MM.1S (cell line): Measurements from ENCODE around the gene ENPEP.

ENCODE experiments used
- DNase-seq: peaks from one replicate; pipeline ENCODE4 v3.0.0-alpha.2; 2015
- H2AFZ ChIP-seq: fragments of 300-600 bp; sonication (generic); 2 replicates; pipeline ENCODE4 v1.6.0; 2016; ENCODE audit warnings: antibody characterized with exemption, low read length
- H3F3A ChIP-seq: fragments of 300-600 bp; sonication (generic); 2 replicates; pipeline ENCODE4 v1.6.1; 2016; ENCODE audit warnings: mild to moderate bottlenecking, antibody characterized with exemption, low read length, moderate library complexity, mixed read lengths; ENCODE audit not compliant: insufficient read depth
- H3K27ac ChIP-seq: fragments of 300-600 bp; sonication (generic); 2 replicates; pipeline ENCODE4 v1.5.1; 2016; ENCODE audit warnings: mild to moderate bottlenecking, low read length
- H3K27me3 ChIP-seq: fragments of 300-600 bp; sonication (generic); replicated peaks from 2 replicates; pipeline ENCODE4 v1.6.0; 2016; ENCODE audit warnings: low read length; ENCODE audit not compliant: insufficient read depth
- H3K36me3 ChIP-seq: fragments of 300-600 bp; sonication (generic); replicated peaks from 2 replicates; pipeline ENCODE4 v1.6.1; 2016; ENCODE audit warnings: mild to moderate bottlenecking, low read length, mixed read lengths; ENCODE audit not compliant: insufficient read depth
- H3K4me1 ChIP-seq: fragments of 300-600 bp; sonication (generic); 2 replicates; pipeline ENCODE4 v1.6.1; 2016; ENCODE audit warnings: low read length, mixed read lengths
- H3K4me2 ChIP-seq: fragments of 300-600 bp; sonication (generic); 2 replicates; pipeline ENCODE4 v1.6.0; 2016; ENCODE audit warnings: low read depth, low read length
- H3K4me3 ChIP-seq: fragments of 300-600 bp; sonication (generic); 2 replicates; pipeline ENCODE4 v1.5.1; 2016; ENCODE audit warnings: low read length, mixed read lengths
- H3K79me2 ChIP-seq: fragments of 300-600 bp; sonication (generic); 2 replicates; pipeline ENCODE4 v1.6.1; 2016; ENCODE audit warnings: mixed run types, low read length, mixed read lengths
- H3K9ac ChIP-seq: fragments of 300-600 bp; sonication (generic); 2 replicates; pipeline ENCODE4 v1.6.1; 2016; ENCODE audit warnings: low read length, mixed read lengths
- H3K9me2 ChIP-seq: fragments of 300-600 bp; sonication (generic); replicated peaks from 2 replicates; pipeline ENCODE4 v1.6.1; 2016; ENCODE audit warnings: mild to moderate bottlenecking, low read length, mixed read lengths; ENCODE audit not compliant: insufficient read depth
- H3K9me3 ChIP-seq: fragments of 300-600 bp; sonication (generic); replicated peaks from 2 replicates; pipeline ENCODE4 v1.6.1; 2016; ENCODE audit warnings: mild to moderate bottlenecking, low read length, mixed read lengths; ENCODE audit not compliant: insufficient read depth
- H4K20me1 ChIP-seq: fragments of 300-600 bp; sonication (generic); 2 replicates; pipeline ENCODE4 v1.6.1; 2016; ENCODE audit warnings: mild to moderate bottlenecking, low read length, moderate library complexity, mixed read lengths; ENCODE audit not compliant: insufficient read depth
- EZH2 ChIP-seq: fragments of 300-600 bp; sonication (generic); optimal IDR thresholded peaks from 2 replicates; pipeline ENCODE3; 2017; ENCODE audit warnings: low read depth, mild to moderate bottlenecking, antibody characterized with exemption, low read length, mixed read lengths
- EZH2phosphoT487 ChIP-seq: fragments of 300-600 bp; sonication (generic); IDR thresholded peaks from 2 replicates; pipeline ENCODE4 v1.6.1; 2018; ENCODE audit warnings: antibody characterized with exemption, low read length
- TF ChIP-seq, protein P1 (sequence below): fragments of 300-600 bp; sonication (generic); IDR thresholded peaks from 2 replicates; pipeline ENCODE4 v1.5.1; 2016; ENCODE audit warnings: antibody characterized with exemption, low read length, mixed read lengths

The ENPEP gene

DNA sequence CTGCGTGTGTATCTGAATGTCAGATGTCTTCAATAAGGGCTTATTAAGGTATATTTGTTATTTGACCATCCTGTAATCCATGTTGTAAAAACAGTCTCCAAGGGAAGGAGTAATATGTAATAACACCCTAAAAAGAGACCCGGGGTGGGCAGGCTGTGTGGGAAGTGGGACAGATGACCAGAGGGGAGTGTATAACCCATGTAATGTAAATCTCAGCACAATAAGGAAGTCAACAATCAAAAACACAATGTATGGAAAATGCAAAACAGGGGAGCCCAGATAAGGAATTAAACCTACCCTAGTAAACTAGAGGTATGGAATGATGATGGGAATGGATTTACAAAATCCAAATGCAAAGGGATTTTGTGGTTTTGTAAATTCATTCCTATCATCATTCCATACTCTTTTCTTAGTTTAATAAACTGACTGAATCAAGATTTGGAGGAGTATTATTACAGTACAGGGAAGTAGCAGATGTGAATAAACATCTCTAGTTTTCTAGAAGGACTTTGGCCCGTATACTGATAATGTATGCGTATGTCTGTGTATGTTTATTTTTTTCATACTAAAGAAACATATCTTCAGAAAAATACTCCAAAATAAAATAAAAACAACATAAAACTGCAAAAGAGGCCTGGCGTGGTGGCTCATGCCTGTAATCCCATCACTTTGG is 15.7 kb upstream of the ENPEP start:
- no peak for TF ChIP-seq EZH2phosphoT487
- TF ChIP-seq, protein P1, sequence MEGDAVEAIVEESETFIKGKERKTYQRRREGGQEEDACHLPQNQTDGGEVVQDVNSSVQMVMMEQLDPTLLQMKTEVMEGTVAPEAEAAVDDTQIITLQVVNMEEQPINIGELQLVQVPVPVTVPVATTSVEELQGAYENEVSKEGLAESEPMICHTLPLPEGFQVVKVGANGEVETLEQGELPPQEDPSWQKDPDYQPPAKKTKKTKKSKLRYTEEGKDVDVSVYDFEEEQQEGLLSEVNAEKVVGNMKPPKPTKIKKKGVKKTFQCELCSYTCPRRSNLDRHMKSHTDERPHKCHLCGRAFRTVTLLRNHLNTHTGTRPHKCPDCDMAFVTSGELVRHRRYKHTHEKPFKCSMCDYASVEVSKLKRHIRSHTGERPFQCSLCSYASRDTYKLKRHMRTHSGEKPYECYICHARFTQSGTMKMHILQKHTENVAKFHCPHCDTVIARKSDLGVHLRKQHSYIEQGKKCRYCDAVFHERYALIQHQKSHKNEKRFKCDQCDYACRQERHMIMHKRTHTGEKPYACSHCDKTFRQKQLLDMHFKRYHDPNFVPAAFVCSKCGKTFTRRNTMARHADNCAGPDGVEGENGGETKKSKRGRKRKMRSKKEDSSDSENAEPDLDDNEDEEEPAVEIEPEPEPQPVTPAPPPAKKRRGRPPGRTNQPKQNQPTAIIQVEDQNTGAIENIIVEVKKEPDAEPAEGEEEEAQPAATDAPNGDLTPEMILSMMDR = no peak
- no peak for TF ChIP-seq EZH2
- Histone ChIP-seq H3K27me3 (no peaks in the 10 kb centered on the region), H4K20me1 (no peaks in the 10 kb centered on the region), H3K79me2 (no peaks in the 10 kb centered on the region), H2AFZ (no peak overlapping the region), H3F3A (no peaks in the 10 kb centered on the region), H3K4me3 (no peak overlapping the region), H3K36me3 (no peaks in the 10 kb centered on the region), H3K4me1 (no peaks in the 10 kb centered on the region), H3K9me3 (no peaks in the 10 kb centered on the region), H3K9ac (no peak overlapping the region), H3K9me2 (no peaks in the 10 kb centered on the region), H3K4me2 (no peak overlapping the region), H3K27ac (no peak overlapping the region)
- DNase-seq = no peak

- Histone ChIP-seq H3K4me2 (peak overlapping the region; percentile 23; the same call in 1 of the 2 replicates), H3K4me3 (no peak overlapping the region), H3K9ac (no peak overlapping the region), H2AFZ (peak overlapping the region; percentile 44; the same call in 1 of the 2 replicates), H3K27me3 (no peaks in the 10 kb centered on the region), H3K79me2 (no peaks in the 10 kb centered on the region), H4K20me1 (no peaks in the 10 kb centered on the region), H3K36me3 (no peaks in the 10 kb centered on the region), H3K9me3 (no peaks in the 10 kb centered on the region), H3F3A (no peaks in the 10 kb centered on the region), H3K9me2 (no peaks in the 10 kb centered on the region), H3K4me1 (peaks cover 9% of the 10 kb centered on the region), H3K27ac (no peak overlapping the region)
- TF ChIP-seq, protein P1 = no peak
- TF ChIP-seq EZH2 (no peak), EZH2phosphoT487 (no peak)
- peak; percentile 28 for DNase-seq
Measured at GRCh38 chr4:110467400-110467799, 8.6 kb upstream of the ENPEP start.

- Histone ChIP-seq H3K4me3 (no peak overlapping the region), H3K4me2 (no peak overlapping the region), H3K4me1 (peaks cover 2% of the 10 kb centered on the region; the same call in 1 of the 2 replicates), H3K79me2 (no peaks in the 10 kb centered on the region), H3K9me2 (no peaks in the 10 kb centered on the region), H3F3A (no peaks in the 10 kb centered on the region), H3K9me3 (no peaks in the 10 kb centered on the region), H3K27me3 (no peaks in the 10 kb centered on the region), H3K36me3 (no peaks in the 10 kb centered on the region), H4K20me1 (no peaks in the 10 kb centered on the region), H2AFZ (no peak overlapping the region), H3K9ac (no peak overlapping the region), H3K27ac (no peak overlapping the region)
- DNase-seq = no peak
- TF ChIP-seq EZH2 = no peak
- TF ChIP-seq, protein P1 = no peak
Measured at GRCh38 chr4:110472583-110473329, 3.2 kb upstream of the ENPEP start.
